Stomach (tissue), 9 donors: Measurements from ENCODE around the gene TLR9. TPM values are rescaled to one million over a fixed set of nuclear protein-coding genes. Genes with fewer than 3 reads are reported as not detected.

ENCODE experiments used
- DNase-seq, 2 donors: peaks; one replicate each; pipeline versions ENCODE4 v3.0.0 to v3.0.0-alpha.2; 2013 to 2019
- H3K27ac ChIP-seq, 5 donors: fragments of 200-600 bp in 4 of 5; sonication (generic) in 4 of 5; one replicate each; pipeline ENCODE4 v1.5.1; 2013 to 2019; ENCODE audit warnings: mild to moderate bottlenecking in 1 of 5, moderate library complexity in 1 of 5
- H3K27me3 ChIP-seq, 3 donors: fragments of 200-600 bp; sonication (generic); one replicate each; pipeline ENCODE4 v1.5.1; 2017 to 2019; ENCODE audit warnings: mixed run types in 1 of 3
- H3K36me3 ChIP-seq, 4 donors: fragments of 200-600 bp; sonication (generic); 1 replicate in 3 of 4; 2 replicates in 1 of 4; pipeline ENCODE4 v1.5.1; 2016 to 2019
- H3K4me1 ChIP-seq, 4 donors: fragments of 200-600 bp; sonication (generic); one replicate each; pipeline ENCODE4 v1.5.1; 2016 to 2019
- H3K4me3 ChIP-seq, 4 donors: fragments of 200-600 bp; sonication (generic) in 3 of 4; one replicate each; pipeline ENCODE4 v1.5.1; 2016 to 2019; ENCODE audit warnings: mild to moderate bottlenecking in 1 of 4
- H3K9me3 ChIP-seq, 4 donors: fragments of 200-600 bp; sonication (generic); one replicate each; pipeline ENCODE4 v1.5.1; 2016 to 2019
- CTCF ChIP-seq, 7 experiments: fragments of 450-650 bp in 4 of 7; fragments of 200-600 bp in 3 of 7; sonication (generic) in 3 of 7; IDR thresholded peaks; one replicate each; pipeline ENCODE4 v1.5.1; 2016 to 2019; ENCODE audit warnings: antibody characterized with exemption in 7 of 7, control low read depth in 2 of 7, mild to moderate bottlenecking in 1 of 7
- EP300 ChIP-seq: sonication (generic); formaldehyde crosslinking; IDR thresholded peaks from one replicate; pipeline ENCODE4 v1.6.1; 2017; ENCODE audit warnings: antibody characterized with exemption
- POLR2A ChIP-seq, 4 donors: fragments of 450-650 bp; IDR thresholded peaks; one replicate each; pipeline ENCODE4 v1.6.1; 2016; ENCODE audit warnings: antibody characterized with exemption in 4 of 4, control low read depth in 2 of 4, mild to moderate bottlenecking in 1 of 4, moderate library complexity in 1 of 4
- POLR2AphosphoS5 ChIP-seq, 3 donors: sonication (generic); formaldehyde crosslinking; IDR thresholded peaks; one replicate each; pipeline ENCODE4 v1.6.1; 2016; ENCODE audit warnings: antibody characterized with exemption in 3 of 3
- WGBS, 5 donors: extraction: QIAGEN DNeasy Blood & Tissue Kit in 3 of 5; methylation state at CpG; one replicate each; pipeline versions ENCODE4 v1.1.5 to v1.1.7; 2013 to 2018; 5-methylcytosine and 5-hydroxymethylcytosine counted together
- intact Hi-C: fragments of 100-400 bp; cut with DNase I; formaldehyde crosslinking; loops from one replicate; pipeline ENCODE4 v1.15.1; 2023; ENCODE audit warnings: low total_unique reads
- polyA plus RNA-seq, 3 donors: library from polyadenylated mRNA; stranded (reverse); fragments of 200-250 nt; gene quantifications; one replicate each; pipeline ENCODE4 v1.2.3, GENCODE V29; 2013
- total RNA-seq, 5 donors: library from RNA; depleted of rRNA; stranded (reverse); fragments of >200 nt; gene quantifications; one replicate each; pipeline versions ENCODE4 v1.1.0 to v1.2.3, GENCODE V29; 2014 to 2016
- donor health status: healthy with polysubstance abuse.
- donor health status: Bipolar disorder and iron deficiency.
- donor health status: healthy.

TLR9 gene
- total and polyA plus RNA-seq, 8 donors: 0.18 TPM; not detected in 7

GRCh38 chr3:52231502-52232278, 6.2 kb upstream of the TLR9 start:
- Histone ChIP-seq H3K4me3 (no peak overlapping the region), H3K36me3 (peaks cover 50 to 80% (median 78%) of the 10 kb centered on the region in 4 donors), H3K27ac (no peak overlapping the region), H3K4me1 (peaks cover 7 to 43% (median 35%) of the 10 kb centered on the region in 4 donors), H3K9me3 (no peaks in the 10 kb centered on the region), H3K27me3 (no peaks in the 10 kb centered on the region)
- TF ChIP-seq EP300: no peak
- peak in 2 of 3 donors; percentile 14 to 64 for TF ChIP-seq POLR2AphosphoS5 (IDR thresholded peaks at IDR 0.05)
- no peak for TF ChIP-seq POLR2A (IDR thresholded peaks at IDR 0.05)
- TF ChIP-seq CTCF (IDR thresholded peaks at IDR 0.05): peak in 5 of 7 experiments; percentile 82 to 95 (median 92)
- 64 to 72% (median 66%) methylated on average over 22 to 34 of the region's 34 CpGs for WGBS, 5 donors
- intact Hi-C loops: no loop called here
- peak; percentile 85 to 86 for DNase-seq

GRCh38 chr3:52230889-52231499, 5.5 kb upstream of the TLR9 start:
- Histone ChIP-seq H3K9me3 (no peaks in the 10 kb centered on the region), H3K27me3 (no peaks in the 10 kb centered on the region), H3K36me3 (peaks cover 50 to 80% (median 78%) of the 10 kb centered on the region in 4 donors), H3K4me3 (no peak overlapping the region), H3K4me1 (peaks cover 0 to 37% (median 29%) of the 10 kb centered on the region in 4 donors), H3K27ac (no peak overlapping the region)
- TF ChIP-seq POLR2A (IDR thresholded peaks at IDR 0.05) (no peak), CTCF (IDR thresholded peaks at IDR 0.05) (no peak), EP300 (no peak), POLR2AphosphoS5 (IDR thresholded peaks at IDR 0.05) (no peak)
- WGBS, 5 donors: 83 to 90% (median 88%) methylated on average over 12 to 16 of the region's 16 CpGs
- DNase-seq: peak in 1 of 2 donors; percentile 12
- intact Hi-C loops: no loop called here

- Histone ChIP-seq H3K4me3 (no peak overlapping the region), H3K36me3 (peaks cover 50 to 80% (median 78%) of the 10 kb centered on the region in 4 donors), H3K4me1 (peaks cover 0 to 33% (median 25%) of the 10 kb centered on the region in 4 donors), H3K27me3 (no peaks in the 10 kb centered on the region), H3K27ac (no peak overlapping the region), H3K9me3 (no peaks in the 10 kb centered on the region)
- DNase-seq: peak in 1 of 2 donors; percentile 2
- 89 to 94% (median 92%) methylated on average over 6 of the region's 6 CpGs for whole genome bisulfite sequencing, 5 donors
- intact Hi-C loops: no loop called here
- TF ChIP-seq POLR2AphosphoS5 (IDR thresholded peaks at IDR 0.05) (no peak), CTCF (IDR thresholded peaks at IDR 0.05) (no peak), POLR2A (IDR thresholded peaks at IDR 0.05) (no peak), EP300 (no peak)
Observed at GRCh38 chr3:52230461-52230860, 5.0 kb upstream of the TLR9 start.

GRCh38 chr3:52229656-52230055, 4.2 kb upstream of the TLR9 start:
- 60 to 98% (median 96%) methylated on average over 1 to 13 of the region's 13 CpGs for WGBS, 5 donors
- no peak for TF ChIP-seq POLR2A (IDR thresholded peaks at IDR 0.05)
- TF ChIP-seq EP300: no peak
- no peak for TF ChIP-seq CTCF (IDR thresholded peaks at IDR 0.05)
- no peak for TF ChIP-seq POLR2AphosphoS5 (IDR thresholded peaks at IDR 0.05)

More at GRCh38 chr3:52229656-52230055, 4.2 kb upstream of the TLR9 start:
- peak in 1 of 2 donors; percentile 2 for DNase-seq
- H3K27ac ChIP-seq: no peak overlapping the region
- peaks cover 47 to 74% (median 73%) of the 10 kb centered on the region in 4 donors for H3K36me3 ChIP-seq
- H3K4me3 ChIP-seq: no peak overlapping the region
- H3K27me3 ChIP-seq: no peaks in the 10 kb centered on the region
- peaks cover 0 to 27% (median 23%) of the 10 kb centered on the region in 4 donors for H3K4me1 ChIP-seq
- H3K9me3 ChIP-seq: no peaks in the 10 kb centered on the region
- intact Hi-C loops: no loop called here
